H1 (cell line): Measurements from ENCODE around the gene GRM7. TPM values are rescaled to one million over a fixed set of nuclear protein-coding genes. Genes with fewer than 3 reads are reported as not detected.

ENCODE experiments used
- CTCF ChIA-PET: fragments of 300-600 bp; sonication (Branson Sonifier 250); formaldehyde crosslinking; loops from one replicate; lab custom pipeline; 2021; ENCODE audit not compliant: partially characterized antibody; lab: Charles Lee
- POLR2A ChIA-PET: fragments of 300-600 bp; sonication (Branson Sonifier 250); formaldehyde crosslinking; loops from one replicate; lab custom pipeline; 2021; ENCODE audit warnings: inconsistent platforms; ENCODE audit not compliant: partially characterized antibody; lab: Charles Lee
- DNase-seq, 2 experiments: peaks; one replicate each; pipeline versions ENCODE4 v3.0.0 to v3.0.0-alpha.2; 2010 to 2022; ENCODE audit warnings: low spot score in 2 of 2, low read depth in 1 of 2, mixed read lengths in 1 of 2
- FAIRE-seq: peaks from 2 replicates; lab custom pipeline; 2011; peaks lifted over from hg19 to GRCh38; lab: Jason Lieb, UNC
- H2AFZ ChIP-seq: 2 replicates; pipeline ENCODE4 v1.8.1; 2012; ENCODE audit warnings: low read length, inconsistent platforms
- H2AK5ac ChIP-seq: 2 replicates; pipeline ENCODE4 v1.6.1; 2013; ENCODE audit warnings: low read depth, low read length
- H2BK120ac ChIP-seq: replicated peaks from 2 replicates; pipeline ENCODE3; 2013; ENCODE audit warnings: low read depth, low read length, inconsistent platforms
- H2BK12ac ChIP-seq: 2 replicates; pipeline ENCODE4 v1.6.1; 2013; ENCODE audit warnings: low read depth, low read length
- H2BK15ac ChIP-seq: 2 replicates; pipeline ENCODE4 v1.6.1; 2013; ENCODE audit warnings: low read length
- H2BK20ac ChIP-seq: 2 replicates; pipeline ENCODE4 v1.6.1; 2013; ENCODE audit warnings: low read length
- H2BK5ac ChIP-seq: 2 replicates; pipeline ENCODE4 v1.6.1; 2013; ENCODE audit warnings: low read depth, low read length
- H3K14ac ChIP-seq: 2 replicates; pipeline ENCODE4 v1.6.1; 2013; ENCODE audit warnings: inconsistent platforms; ENCODE audit not compliant: insufficient read length
- H3K18ac ChIP-seq: 2 replicates; pipeline ENCODE4 v1.6.1; 2013; ENCODE audit warnings: low read length; ENCODE audit errors: extremely low read depth
- H3K23ac ChIP-seq: 2 replicates; pipeline ENCODE4 v1.6.1; 2013; ENCODE audit warnings: inconsistent platforms; ENCODE audit not compliant: insufficient read length
- H3K23me2 ChIP-seq: 2 replicates; pipeline ENCODE4 v1.6.1; 2013; ENCODE audit warnings: low read depth, low read length
- H3K27ac ChIP-seq: 2 replicates; pipeline ENCODE4 v1.6.1; 2011; ENCODE audit warnings: low read depth, low read length, inconsistent platforms
- H3K27me3 ChIP-seq, 4 experiments: replicated peaks in 1 of 4; 1 replicate in 1 of 4; 2 replicates in 3 of 4; pipeline versions ENCODE4 v1.6.1 to v1.8.1; 2011 to 2013; ENCODE audit warnings: low read length in 3 of 4, mild to moderate bottlenecking in 3 of 4, inconsistent platforms in 2 of 4, mixed read lengths in 2 of 4, moderate library complexity in 1 of 4; ENCODE audit not compliant: control insufficient read depth in 3 of 4, insufficient read depth in 3 of 4; ENCODE audit errors: extremely low read depth in 1 of 4
- H3K36me3 ChIP-seq, 4 experiments: 2 replicates each; pipeline versions ENCODE4 v1.6.1 to v1.8.1; 2011 to 2013; ENCODE audit warnings: mild to moderate bottlenecking in 4 of 4, low read length in 3 of 4, moderate library complexity in 2 of 4, control low read depth in 1 of 4, inconsistent platforms in 1 of 4; ENCODE audit not compliant: insufficient read depth in 4 of 4, control insufficient read depth in 2 of 4
- H3K4ac ChIP-seq: replicated peaks from 2 replicates; pipeline ENCODE3; 2013; ENCODE audit warnings: low read length, low read depth, mixed read lengths, inconsistent platforms; ENCODE audit not compliant: insufficient read length
- H3K4me1 ChIP-seq, 4 experiments: replicated peaks in 1 of 4; 1 replicate in 1 of 4; 2 replicates in 3 of 4; pipeline versions ENCODE4 v1.6.1 to v1.8.1; 2011 to 2013; ENCODE audit warnings: low read length in 3 of 4, inconsistent platforms in 2 of 4, mixed read lengths in 1 of 4; ENCODE audit not compliant: insufficient read depth in 4 of 4, control insufficient read depth in 3 of 4
- H3K4me2 ChIP-seq, 2 experiments: 2 replicates each; pipeline versions ENCODE4 v1.6.1 to v1.8.1; 2011 to 2013; ENCODE audit warnings: low read depth in 2 of 2, low read length in 2 of 2, control low read depth in 1 of 2, inconsistent platforms in 1 of 2, mild to moderate bottlenecking in 1 of 2; ENCODE audit not compliant: insufficient read depth in 1 of 2
- H3K4me3 ChIP-seq, 4 experiments: fragments of 200-600, 300-600 bp in 1 of 4; sonication (generic), shearing (Covaris generic), sonication (Bioruptor Twin) in 1 of 4; 2 replicates each; pipeline versions ENCODE4 v1.5.1 to v1.8.1; 2011 to 2016; ENCODE audit warnings: low read length in 4 of 4, low read depth in 3 of 4, control low read depth in 2 of 4, inconsistent platforms in 2 of 4, mild to moderate bottlenecking in 2 of 4, mixed read lengths in 1 of 4, moderate library complexity in 1 of 4; ENCODE audit not compliant: insufficient read depth in 2 of 4; ENCODE audit errors: extremely low read depth in 1 of 4
- H3K56ac ChIP-seq: replicated peaks from 2 replicates; pipeline ENCODE3; 2013; ENCODE audit warnings: low read depth, mild to moderate bottlenecking, mixed read lengths, low read length, inconsistent platforms; ENCODE audit not compliant: insufficient read length
- H3K79me1 ChIP-seq: 2 replicates; pipeline ENCODE4 v1.6.1; 2013; ENCODE audit warnings: low read depth, low read length, control low read depth
- H3K79me2 ChIP-seq, 2 experiments: 2 replicates each; pipeline versions ENCODE4 v1.6.1 to v1.8.1; 2012 to 2013; ENCODE audit warnings: low read length in 2 of 2, mild to moderate bottlenecking in 2 of 2, inconsistent platforms in 1 of 2; ENCODE audit not compliant: insufficient read depth in 2 of 2, control insufficient read depth in 1 of 2
- H3K9ac ChIP-seq, 4 experiments: replicated peaks in 1 of 4; 1 replicate in 1 of 4; 2 replicates in 3 of 4; pipeline versions ENCODE4 v1.6.1 to v1.8.1; 2011 to 2013; ENCODE audit warnings: low read depth in 3 of 4, low read length in 3 of 4, control low read depth in 2 of 4, mild to moderate bottlenecking in 2 of 4, moderate library complexity in 2 of 4, inconsistent platforms in 1 of 4; ENCODE audit errors: extremely low read depth in 1 of 4
- H3K9me3 ChIP-seq, 2 experiments: 2 replicates each; pipeline versions ENCODE4 v1.6.1 to v1.8.1; 2012 to 2013; ENCODE audit warnings: mild to moderate bottlenecking in 2 of 2, moderate library complexity in 2 of 2, control low read depth in 1 of 2, inconsistent platforms in 1 of 2, low read depth in 1 of 2, low read length in 1 of 2, mixed read lengths in 1 of 2; ENCODE audit not compliant: insufficient read depth in 2 of 2
- H4K20me1 ChIP-seq, 2 experiments: replicated peaks in 1 of 2; 2 replicates each; pipeline versions ENCODE3 to v1.8.1; 2011 to 2013; ENCODE audit warnings: inconsistent platforms in 2 of 2, low read length in 2 of 2, mild to moderate bottlenecking in 1 of 2; ENCODE audit not compliant: insufficient read depth in 2 of 2, control insufficient read depth in 1 of 2
- H4K5ac ChIP-seq: 2 replicates; pipeline ENCODE4 v1.6.1; 2013; ENCODE audit warnings: low read length, low read depth, mixed read lengths, inconsistent platforms; ENCODE audit not compliant: insufficient read length
- H4K8ac ChIP-seq: 2 replicates; pipeline ENCODE4 v1.8.0; 2013; ENCODE audit warnings: mild to moderate bottlenecking, moderate library complexity, low read length, inconsistent platforms; ENCODE audit not compliant: insufficient read depth; ENCODE audit errors: extremely low read depth
- H4K91ac ChIP-seq: replicated peaks from 2 replicates; pipeline ENCODE3; 2013; ENCODE audit warnings: low read length, mixed read lengths, inconsistent platforms; ENCODE audit not compliant: insufficient read length
- ASH2L ChIP-seq: fragments of 200-600, 300-600 bp; sonication (generic); IDR thresholded peaks from one replicate; pipeline ENCODE4 v1.7.1; 2017; ENCODE audit warnings: low read length
- CBX5 ChIP-seq: fragments of 300-800, 300-1000 bp; sonication (generic); IDR thresholded peaks from 2 replicates; pipeline ENCODE4 v1.7.1; 2016; ENCODE audit warnings: antibody characterized with exemption, low read length, low read depth
- EZH2 ChIP-seq: fragments of 200-600 bp; sonication (generic); IDR thresholded peaks from 2 replicates; pipeline ENCODE4 v1.7.1; 2012; ENCODE audit warnings: low read depth, mild to moderate bottlenecking, moderate library complexity, low read length, inconsistent platforms; ENCODE audit not compliant: severe bottlenecking
- HDAC2 ChIP-seq, 2 experiments: fragments of 300-600 bp in 1 of 2; sonication (generic) in 1 of 2; IDR thresholded peaks; 2 replicates each; pipeline ENCODE4 v1.6.1; 2011 to 2012; ENCODE audit warnings: low read depth in 2 of 2, low read length in 2 of 2, mild to moderate bottlenecking in 2 of 2, moderate library complexity in 2 of 2, borderline replicate concordance in 1 of 2, inconsistent platforms in 1 of 2
- KDM1A ChIP-seq: fragments of 200-600, 300-600 bp; sonication (generic); IDR thresholded peaks from 2 replicates; pipeline ENCODE4 v1.7.1; 2016; ENCODE audit warnings: mild to moderate bottlenecking, low read length, borderline replicate concordance
- MAFK ChIP-seq: IDR thresholded peaks from 2 replicates; pipeline ENCODE4 v1.6.1; 2012; ENCODE audit warnings: low read depth, mild to moderate bottlenecking, improper control_type of control experiment, low read length
- NRF1 ChIP-seq: IDR thresholded peaks from 2 replicates; pipeline ENCODE4 v1.6.1; 2011; ENCODE audit warnings: mild to moderate bottlenecking, low read depth, low read length, improper control_type of control experiment
- RXRA ChIP-seq: IDR thresholded peaks from 2 replicates; pipeline ENCODE4 v1.6.1; 2011; ENCODE audit warnings: low read depth, mild to moderate bottlenecking, low read length, moderate library complexity; ENCODE audit not compliant: insufficient read depth
- SP1 ChIP-seq: IDR thresholded peaks from 2 replicates; pipeline ENCODE4 v1.6.1; 2011; ENCODE audit warnings: low read depth, low read length
- TEAD4 ChIP-seq: IDR thresholded peaks from 2 replicates; pipeline ENCODE4 v1.6.1; 2012; ENCODE audit warnings: low read depth, low read length, inconsistent platforms, mixed read lengths
- WGBS, 2 experiments: shearing (Covaris generic) in 1 of 2; methylation state at CpG; one replicate each; pipeline versions ENCODE4 v1.1.6 to v1.1.7; 2013 to 2015; ENCODE audit warnings: low lambda C conversion rate in 2 of 2, mixed read lengths in 2 of 2, inconsistent platforms in 1 of 2, low coverage in 1 of 2, missing lambda C conversion rate in 1 of 2; ENCODE audit not compliant: insufficient replicate concordance in 2 of 2, insufficient coverage in 1 of 2, insufficient read length in 1 of 2; ENCODE audit errors: extremely low coverage in 1 of 2, missing lambda C conversion rate in 1 of 2; 5-methylcytosine and 5-hydroxymethylcytosine counted together
- polyA plus RNA-seq, 7 experiments: library from polyadenylated mRNA; depleted of rRNA in 3 of 7; stranded (reverse) in 5 of 7; unstranded in 2 of 7; fragments of >200 nt in 5 of 7; fragments of 200-250 nt in 2 of 7; gene quantifications; 1 replicate in 5 of 7; 2 replicates in 1 of 7; 4 replicates in 1 of 7; pipeline versions ENCODE4 v1.2.1 to v1.2.3, GENCODE V29; 2011 to 2013; ENCODE audit warnings: missing spikeins in 2 of 7, mixed read lengths in 2 of 7
- total RNA-seq: library from RNA; stranded (reverse); fragmentation: NEBNext Ultra II Directional; extraction: Animal tissue kit (Norgen Biotek cat#: 25700); gene quantifications from 2 replicates; pipeline ENCODE4 v1.2.1, GENCODE V29; 2021

GRM7 gene
- total and polyA plus RNA-seq, 2 of the 8 experiments (the other 6 are each of a cell fraction or from before 2014, with no cell fraction given), result 0.17 to 0.24 TPM

GRCh38 chr3:7733933-7734332, 873.0 kb downstream of the GRM7 start:
- Histone ChIP-seq H2BK120ac (no peak overlapping the region), H2BK12ac (no peak overlapping the region), H3K18ac (no peak overlapping the region), H3K9ac (no peak overlapping the region), H3K4me2 (no peak overlapping the region), H2AFZ (no peak overlapping the region), H2BK15ac (no peak overlapping the region), H3K27ac (no peak overlapping the region), H3K27me3 (no peaks in the 10 kb centered on the region), H2AK5ac (no peak overlapping the region), H4K91ac (no peak overlapping the region), H3K79me2 (no peaks in the 10 kb centered on the region), H4K5ac (no peak overlapping the region), H3K56ac (no peak overlapping the region), H3K23me2 (no peaks in the 10 kb centered on the region), H3K4me1 (peaks cover 0 to 3% (median 0%) of the 10 kb centered on the region in 4 experiments; a peak in 3 of 7 replicates), H4K20me1 (no peaks in the 10 kb centered on the region), H3K36me3 (no peaks in the 10 kb centered on the region), H3K23ac (no peak overlapping the region), H3K79me1 (no peaks in the 10 kb centered on the region), H2BK20ac (no peak overlapping the region), H4K8ac (no peak overlapping the region), H3K9me3 (no peaks in the 10 kb centered on the region), H2BK5ac (no peak overlapping the region), H3K14ac (no peak overlapping the region), H3K4ac (no peak overlapping the region), H3K4me3 (no peak overlapping the region)
- FAIRE-seq (no peak), DNase-seq (no peak)
- WGBS, 2 experiments, result no CpG with 5 or more reads among the region's 1 CpG
- POLR2A ChIA-PET, result no interaction called here
- CTCF ChIA-PET, result interaction anchor here (0.9 kb wide), 1 partner anchor 25 kb away, joined by 3 read pairs; no protein-coding TSS in a partner anchor
- TF ChIP-seq ASH2L (no peak), CBX5 (no peak), MAFK (no peak), TEAD4 (no peak), EZH2 (no peak), NRF1 (no peak), KDM1A (no peak), HDAC2 (IDR thresholded peaks at IDR 0.05; ENCODE audit: borderline replicate concordance in 1 of 2, low read depth in 2 of 2, low read length in 2 of 2) (no peak), SP1 (no peak), RXRA (no peak)
